Memory B cell (primary cell): ENCODE data around the gene LEUTX.

ENCODE experiments used
- ATAC-seq: fragments of 150-1000 bp; cut with Tn5 transposase; 2 replicates; pipeline ENCODE4 v1.10.0; 2021; ENCODE audit warnings: low read depth, mild to moderate bottlenecking, moderate library complexity
- DNase-seq, 2 donors: peaks; one replicate each; pipeline ENCODE4 v3.0.0; 2022; ENCODE audit warnings: low spot score in 2 of 2
- H3K27ac Mint-ChIP-seq: one replicate; pipeline ENCODE4 v1.8.0; 2022; ENCODE audit warnings: mild to moderate bottlenecking, moderate library complexity, mixed read lengths
- H3K27me3 Mint-ChIP-seq: one replicate; pipeline ENCODE4 v1.8.0; 2022; ENCODE audit warnings: mixed read lengths
- H3K36me3 Mint-ChIP-seq: one replicate; pipeline ENCODE4 v1.8.0; 2022; ENCODE audit warnings: mild to moderate bottlenecking, mixed read lengths
- H3K4me1 Mint-ChIP-seq: one replicate; pipeline ENCODE4 v1.8.0; 2022; ENCODE audit warnings: mixed read lengths
- H3K4me3 Mint-ChIP-seq: one replicate; pipeline ENCODE4 v1.8.0; 2022; ENCODE audit warnings: mild to moderate bottlenecking, moderate library complexity, mixed read lengths
- H3K9me3 Mint-ChIP-seq: one replicate; pipeline ENCODE4 v1.8.0; 2022; ENCODE audit warnings: mixed read lengths

LEUTX gene

GRCh38 chr19:39823686-39824085, 45.0 kb downstream of the LEUTX start:
- Mint-ChIP-seq H3K27me3 (no peaks in the 10 kb centered on the region), H3K36me3 (peaks cover 13% of the 10 kb centered on the region), H3K4me3 (no peak overlapping the region), H3K4me1 (peaks cover 10% of the 10 kb centered on the region), H3K9me3 (no peaks in the 10 kb centered on the region), H3K27ac (no peak overlapping the region)
- no peak for ATAC-seq
- no peak for DNase-seq

GRCh38 chr19:39824143-39825092, 45.8 kb downstream of the LEUTX start:
- Mint-ChIP-seq H3K27me3 (no peaks in the 10 kb centered on the region), H3K4me1 (peaks cover 3% of the 10 kb centered on the region), H3K36me3 (peaks cover 13% of the 10 kb centered on the region), H3K27ac (no peak overlapping the region), H3K4me3 (no peak overlapping the region), H3K9me3 (no peaks in the 10 kb centered on the region)
- DNase-seq (peak; percentile 68 to 75), ATAC-seq (peak; percentile 95)

DNA sequence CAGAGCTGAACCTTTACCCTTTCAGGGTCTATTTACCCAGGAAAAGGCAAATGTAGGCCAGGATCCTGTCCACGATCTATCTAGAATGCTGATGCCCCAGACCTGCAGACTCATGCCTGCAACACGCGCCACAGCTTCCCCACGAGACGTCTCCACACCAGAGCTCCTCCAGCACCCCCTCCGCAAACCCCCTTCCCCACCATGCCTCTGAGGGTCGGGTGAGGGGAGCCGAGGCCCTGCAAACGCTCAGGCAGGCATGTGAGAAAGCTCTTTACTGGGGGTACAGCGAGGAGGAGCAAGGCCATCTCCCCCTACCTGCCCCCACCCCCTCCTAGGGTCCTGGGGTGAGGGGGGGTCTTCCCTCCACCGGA, 46.4 kb downstream of the LEUTX start:
- ATAC-seq (no peak), DNase-seq (no peak)
- H3K4me1 Mint-ChIP-seq: no peaks in the 10 kb centered on the region
- no peak overlapping the region for H3K27ac Mint-ChIP-seq
- H3K9me3 Mint-ChIP-seq: no peaks in the 10 kb centered on the region
- no peak overlapping the region for H3K4me3 Mint-ChIP-seq
- H3K36me3 Mint-ChIP-seq: peaks cover 16% of the 10 kb centered on the region
- no peaks in the 10 kb centered on the region for H3K27me3 Mint-ChIP-seq

GRCh38 chr19:39825531-39826076, 47.0 kb downstream of the LEUTX start:
- Mint-ChIP-seq H3K9me3 (no peaks in the 10 kb centered on the region), H3K4me1 (no peaks in the 10 kb centered on the region), H3K36me3 (peaks cover 18% of the 10 kb centered on the region), H3K27me3 (no peaks in the 10 kb centered on the region), H3K4me3 (no peak overlapping the region), H3K27ac (no peak overlapping the region)
- no peak for ATAC-seq
- no peak for DNase-seq

- no peak overlapping the region for H3K4me3 Mint-ChIP-seq
- ATAC-seq (no peak), DNase-seq (no peak)
- H3K27ac Mint-ChIP-seq: no peak overlapping the region
- H3K36me3 Mint-ChIP-seq: peaks cover 22% of the 10 kb centered on the region
- H3K27me3 Mint-ChIP-seq: no peaks in the 10 kb centered on the region
- peaks cover 4% of the 10 kb centered on the region for H3K4me1 Mint-ChIP-seq
- H3K9me3 Mint-ChIP-seq: no peaks in the 10 kb centered on the region
Observed at GRCh38 chr19:39826311-39826945, 47.8 kb downstream of the LEUTX start.

GRCh38 chr19:39827216-39827615, 48.6 kb downstream of the LEUTX start:
- no peaks in the 10 kb centered on the region for H3K27me3 Mint-ChIP-seq
- peaks cover 9% of the 10 kb centered on the region for H3K4me1 Mint-ChIP-seq
- H3K4me3 Mint-ChIP-seq: no peak overlapping the region
- H3K9me3 Mint-ChIP-seq: no peaks in the 10 kb centered on the region
- DNase-seq: no peak
- ATAC-seq: no peak
- no peak overlapping the region for H3K27ac Mint-ChIP-seq
- peaks cover 23% of the 10 kb centered on the region for H3K36me3 Mint-ChIP-seq

- no peak for DNase-seq
- peak overlapping the region; percentile 60 for H3K4me3 Mint-ChIP-seq
- H3K4me1 Mint-ChIP-seq: peaks cover 18% of the 10 kb centered on the region
- no peaks in the 10 kb centered on the region for H3K27me3 Mint-ChIP-seq
- H3K36me3 Mint-ChIP-seq: peaks cover 23% of the 10 kb centered on the region
- no peaks in the 10 kb centered on the region for H3K9me3 Mint-ChIP-seq
- peak; percentile 9 for ATAC-seq
- H3K27ac Mint-ChIP-seq: peak overlapping the region; percentile 76
Observed at GRCh38 chr19:39828015-39828653, 49.5 kb downstream of the LEUTX start.

- ATAC-seq: no peak
- H3K36me3 Mint-ChIP-seq: peaks cover 23% of the 10 kb centered on the region
- peaks cover 18% of the 10 kb centered on the region for H3K4me1 Mint-ChIP-seq
- H3K27ac Mint-ChIP-seq: peak overlapping the region; percentile 76
- H3K9me3 Mint-ChIP-seq: no peaks in the 10 kb centered on the region
- H3K4me3 Mint-ChIP-seq: peak overlapping the region; percentile 60
- no peaks in the 10 kb centered on the region for H3K27me3 Mint-ChIP-seq
- DNase-seq: no peak
Observed at GRCh38 chr19:39828654-39829032, 50.0 kb downstream of the LEUTX start.

GRCh38 chr19:39829702-39830275, 51.1 kb downstream of the LEUTX start:
- peaks cover 24% of the 10 kb centered on the region for H3K4me1 Mint-ChIP-seq
- DNase-seq: no peak

GRCh38 chr19:39830406-39830805, 51.8 kb downstream of the LEUTX start:
- peaks cover 27% of the 10 kb centered on the region for H3K36me3 Mint-ChIP-seq
- peaks cover 24% of the 10 kb centered on the region for H3K4me1 Mint-ChIP-seq
- ATAC-seq: no peak
- no peaks in the 10 kb centered on the region for H3K27me3 Mint-ChIP-seq
- no peak overlapping the region for H3K4me3 Mint-ChIP-seq
- DNase-seq: no peak
- no peaks in the 10 kb centered on the region for H3K9me3 Mint-ChIP-seq
- no peak overlapping the region for H3K27ac Mint-ChIP-seq

More at GRCh38 chr19:39829702-39830275, 51.1 kb downstream of the LEUTX start:
- Mint-ChIP-seq H3K27ac (no peak overlapping the region), H3K27me3 (no peaks in the 10 kb centered on the region), H3K4me3 (no peak overlapping the region), H3K36me3 (peaks cover 27% of the 10 kb centered on the region), H3K9me3 (no peaks in the 10 kb centered on the region)
- ATAC-seq: no peak

- DNase-seq: no peak
- no peak for ATAC-seq
- H3K27me3 Mint-ChIP-seq: no peaks in the 10 kb centered on the region
- H3K9me3 Mint-ChIP-seq: no peaks in the 10 kb centered on the region
- H3K36me3 Mint-ChIP-seq: peaks cover 27% of the 10 kb centered on the region
- peaks cover 24% of the 10 kb centered on the region for H3K4me1 Mint-ChIP-seq
- H3K27ac Mint-ChIP-seq: no peak overlapping the region
- H3K4me3 Mint-ChIP-seq: no peak overlapping the region
Observed at GRCh38 chr19:39830847-39831246, 52.2 kb downstream of the LEUTX start.

DNA sequence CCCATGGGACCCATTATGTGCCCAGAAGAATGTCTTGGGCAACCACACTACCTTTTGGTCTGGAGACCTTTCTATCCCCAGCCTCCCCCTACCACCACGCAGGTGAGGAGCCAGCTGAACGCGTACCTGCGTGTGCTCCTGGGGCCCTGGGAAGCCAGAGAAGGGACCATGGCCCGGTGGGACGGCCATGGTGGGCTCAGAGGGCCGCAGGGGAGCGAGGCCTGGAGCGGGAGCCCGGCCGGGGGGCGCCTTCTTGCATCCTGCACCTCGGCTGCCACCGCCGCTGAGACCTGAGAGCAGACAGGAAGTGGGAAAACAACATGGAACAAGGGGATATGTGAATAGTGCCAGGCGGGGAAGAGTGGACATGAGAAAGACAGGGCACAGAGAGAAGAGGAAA, 53.0 kb downstream of the LEUTX start:
- peak overlapping the region; percentile 80 for H3K4me3 Mint-ChIP-seq
- H3K27ac Mint-ChIP-seq: peak overlapping the region; percentile 88

GRCh38 chr19:39832341-39833083, 53.9 kb downstream of the LEUTX start:
- Mint-ChIP-seq H3K9me3 (no peaks in the 10 kb centered on the region), H3K27ac (peak overlapping the region; percentile 88), H3K4me1 (peaks cover 24% of the 10 kb centered on the region), H3K36me3 (peaks cover 35% of the 10 kb centered on the region), H3K27me3 (no peaks in the 10 kb centered on the region), H3K4me3 (peak overlapping the region; percentile 80)
- DNase-seq (no peak), ATAC-seq (no peak)

More for the DNA sequence above, 53.0 kb downstream of the LEUTX start:
- Mint-ChIP-seq H3K4me1 (peaks cover 24% of the 10 kb centered on the region), H3K9me3 (no peaks in the 10 kb centered on the region), H3K36me3 (peaks cover 32% of the 10 kb centered on the region), H3K27me3 (no peaks in the 10 kb centered on the region)
- ATAC-seq (no peak), DNase-seq (no peak)
